IMR-90 (cell line): ENCODE measurements around the gene PRR33. TPM values are rescaled to one million over a fixed set of nuclear protein-coding genes. Genes with fewer than 3 reads are reported as not detected.

Source experiments
- ATAC-seq: fragments of 200-7000 bp; cut with Tn5 transposase; 2 replicates; pipeline ENCODE4 v1.9.1; 2020; ENCODE audit warnings: low read depth, mild to moderate bottlenecking, moderate library complexity
- BruUV-seq: library from RNA; stranded (reverse); fragments of 400-500 nt; replicated peaks from 2 replicates; lab custom pipeline; 2021; lab: Mats Ljungman, UMichigan
- CTCF ChIA-PET: fragments of 300-600 bp; formaldehyde crosslinking; extraction: SDS; loops from one replicate; lab custom pipeline; 2021; ENCODE audit warnings: antibody characterized with exemption; lab: Yijun Ruan, JAX
- POLR2A ChIA-PET: fragments of 300-600 bp; sonication (Branson Sonifier 250); formaldehyde crosslinking; loops from one replicate; lab custom pipeline; 2022; ENCODE audit warnings: antibody characterized with exemption; ENCODE audit not compliant: unreplicated experiment; lab: Charles Lee
- DNase-seq: peaks from one replicate; pipeline ENCODE4 v3.0.0; 2013
- H2AFZ ChIP-seq: replicated peaks from 2 replicates; pipeline ENCODE3; 2013; ENCODE audit warnings: low read length, mild to moderate bottlenecking; ENCODE audit not compliant: poor library complexity
- H2AK5ac ChIP-seq: 2 replicates; pipeline ENCODE4 v1.6.1; 2013; ENCODE audit warnings: low read depth, low read length, inconsistent platforms
- H2AK9ac ChIP-seq: replicated peaks from 2 replicates; pipeline ENCODE3; 2013; ENCODE audit warnings: mild to moderate bottlenecking, low read depth, low read length, moderate library complexity; ENCODE audit not compliant: poor library complexity
- H2BK120ac ChIP-seq: 2 replicates; pipeline ENCODE4 v1.6.1; 2013; ENCODE audit warnings: low read depth, low read length, inconsistent platforms
- H2BK15ac ChIP-seq: 3 replicates; pipeline ENCODE4 v1.6.1; 2013; ENCODE audit warnings: low read depth, low read length, inconsistent platforms
- H2BK20ac ChIP-seq: 2 replicates; pipeline ENCODE4 v1.6.1; 2013; ENCODE audit warnings: low read depth, mild to moderate bottlenecking, inconsistent platforms, low read length, moderate library complexity
- H2BK5ac ChIP-seq: 2 replicates; pipeline ENCODE4 v1.6.1; 2013; ENCODE audit warnings: mild to moderate bottlenecking, low read depth, low read length, inconsistent platforms; ENCODE audit not compliant: poor library complexity, severe bottlenecking
- H3K14ac ChIP-seq: replicated peaks from 2 replicates; pipeline ENCODE4 v1.6.1; 2013; ENCODE audit warnings: low read depth, low read length, inconsistent platforms
- H3K18ac ChIP-seq: 2 replicates; pipeline ENCODE4 v1.6.1; 2013; ENCODE audit warnings: low read depth, low read length, control low read depth
- H3K23ac ChIP-seq: 2 replicates; pipeline ENCODE4 v1.6.1; 2013; ENCODE audit warnings: low read depth, low read length, inconsistent platforms
- H3K27ac ChIP-seq: 2 replicates; pipeline ENCODE4 v1.5.1; 2013; ENCODE audit warnings: mild to moderate bottlenecking, control low read depth, low read length; ENCODE audit not compliant: insufficient read depth
- H3K27me3 ChIP-seq: 2 replicates; pipeline ENCODE4 v1.6.1; 2013; ENCODE audit warnings: low read length; ENCODE audit not compliant: control insufficient read depth, insufficient read depth
- H3K36me3 ChIP-seq: 2 replicates; pipeline ENCODE4 v1.6.1; 2013; ENCODE audit warnings: low read length, mixed read lengths; ENCODE audit not compliant: control insufficient read depth, insufficient read depth
- H3K4ac ChIP-seq: 2 replicates; pipeline ENCODE4 v1.6.1; 2013; ENCODE audit warnings: low read depth, low read length, inconsistent platforms
- H3K4me1 ChIP-seq: 2 replicates; pipeline ENCODE4 v1.6.1; 2013; ENCODE audit warnings: low read length, mixed read lengths; ENCODE audit not compliant: control insufficient read depth, insufficient read depth
- H3K4me2 ChIP-seq: 2 replicates; pipeline ENCODE4 v1.6.1; 2013; ENCODE audit warnings: low read depth, mild to moderate bottlenecking, control low read depth, low read length, moderate library complexity
- H3K4me3 ChIP-seq: 2 replicates; pipeline ENCODE4 v1.5.1; 2013; ENCODE audit warnings: low read depth, mild to moderate bottlenecking, control low read depth, low read length, moderate library complexity; ENCODE audit not compliant: insufficient read depth
- H3K56ac ChIP-seq: 2 replicates; pipeline ENCODE4 v1.6.1; 2013; ENCODE audit warnings: low read length, inconsistent platforms; ENCODE audit not compliant: insufficient read depth; ENCODE audit errors: extremely low read depth
- H3K79me1 ChIP-seq, 2 experiments: 2 replicates each; pipeline ENCODE4 v1.6.1; 2013; ENCODE audit warnings: low read length in 2 of 2, inconsistent platforms in 1 of 2, low read depth in 1 of 2
- H3K9ac ChIP-seq: 2 replicates; pipeline ENCODE4 v1.6.1; 2013; ENCODE audit warnings: low read depth, low read length, control low read depth
- H3K9me1 ChIP-seq: 2 replicates; pipeline ENCODE4 v1.6.1; 2013; ENCODE audit warnings: low read length, inconsistent platforms; ENCODE audit not compliant: insufficient read depth
- H3K9me3 ChIP-seq: 2 replicates; pipeline ENCODE4 v1.6.1; 2013; ENCODE audit warnings: low read length; ENCODE audit not compliant: control insufficient read depth, insufficient read depth
- H4K20me1 ChIP-seq: 2 replicates; pipeline ENCODE4 v1.6.1; 2013; ENCODE audit warnings: low read length, inconsistent platforms; ENCODE audit not compliant: insufficient read depth
- H4K5ac ChIP-seq: 2 replicates; pipeline ENCODE4 v1.6.1; 2013; ENCODE audit warnings: mild to moderate bottlenecking, low read depth, low read length, control low read depth
- H4K8ac ChIP-seq, 2 experiments: 2 replicates each; pipeline ENCODE4 v1.6.1; 2013; ENCODE audit warnings: low read depth in 2 of 2, low read length in 2 of 2, control low read depth in 1 of 2, inconsistent platforms in 1 of 2
- H4K91ac ChIP-seq: 2 replicates; pipeline ENCODE4 v1.6.1; 2013; ENCODE audit warnings: low read depth, low read length, inconsistent platforms; ENCODE audit not compliant: insufficient read depth
- MAZ ChIP-seq: IDR thresholded peaks from 2 replicates; pipeline ENCODE4 v1.6.1; 2012; ENCODE audit warnings: low read depth, mild to moderate bottlenecking, low read length, improper control_type of control experiment, moderate library complexity, borderline replicate concordance
- WGBS, 2 experiments: methylation state at CpG; one replicate each; pipeline versions ENCODE4 v1.1.5 to v1.1.7; 2013; ENCODE audit warnings: missing lambda C conversion rate in 2 of 2; ENCODE audit not compliant: insufficient read length in 1 of 2; ENCODE audit errors: extremely low coverage in 2 of 2; 5-methylcytosine and 5-hydroxymethylcytosine counted together
- dilution Hi-C: fragments of 300-500 bp; cut with HindIII; formaldehyde crosslinking; loops from one replicate; pipeline ENCODE4 v1.14.3; 2018; ENCODE audit warnings: low sequenced_read_pairs; ENCODE audit not compliant: unreplicated experiment
- in situ Hi-C: fragments of 300-500 bp; cut with MboI; formaldehyde crosslinking; loops from 3 replicates; pipeline ENCODE4 v1.14.3; 2019; ENCODE audit warnings: low sequenced_read_pairs, inconsistent platforms, mixed read lengths
- intact Hi-C: fragments of 100-400 bp; cut with micrococcal nuclease; formaldehyde crosslinking; loops from 2 replicates; pipeline ENCODE4 v1.10.0; 2022
- polyA plus RNA-seq, 3 experiments: library from polyadenylated mRNA; depleted of rRNA; stranded (reverse); fragments of >200 nt; gene quantifications; 2 replicates each; pipeline ENCODE4 v1.2.3, GENCODE V29; 2012; ENCODE audit warnings: low replicate concordance in 1 of 3
- total RNA-seq: library from RNA; depleted of rRNA; stranded (reverse); fragments of >200 nt; gene quantifications from 2 replicates; pipeline ENCODE4 v1.2.3, GENCODE V29; 2012

PRR33 gene
- total and polyA plus RNA-seq, 2 of the 4 experiments (the other 2 are of a cell fraction), result not detected

DNA sequence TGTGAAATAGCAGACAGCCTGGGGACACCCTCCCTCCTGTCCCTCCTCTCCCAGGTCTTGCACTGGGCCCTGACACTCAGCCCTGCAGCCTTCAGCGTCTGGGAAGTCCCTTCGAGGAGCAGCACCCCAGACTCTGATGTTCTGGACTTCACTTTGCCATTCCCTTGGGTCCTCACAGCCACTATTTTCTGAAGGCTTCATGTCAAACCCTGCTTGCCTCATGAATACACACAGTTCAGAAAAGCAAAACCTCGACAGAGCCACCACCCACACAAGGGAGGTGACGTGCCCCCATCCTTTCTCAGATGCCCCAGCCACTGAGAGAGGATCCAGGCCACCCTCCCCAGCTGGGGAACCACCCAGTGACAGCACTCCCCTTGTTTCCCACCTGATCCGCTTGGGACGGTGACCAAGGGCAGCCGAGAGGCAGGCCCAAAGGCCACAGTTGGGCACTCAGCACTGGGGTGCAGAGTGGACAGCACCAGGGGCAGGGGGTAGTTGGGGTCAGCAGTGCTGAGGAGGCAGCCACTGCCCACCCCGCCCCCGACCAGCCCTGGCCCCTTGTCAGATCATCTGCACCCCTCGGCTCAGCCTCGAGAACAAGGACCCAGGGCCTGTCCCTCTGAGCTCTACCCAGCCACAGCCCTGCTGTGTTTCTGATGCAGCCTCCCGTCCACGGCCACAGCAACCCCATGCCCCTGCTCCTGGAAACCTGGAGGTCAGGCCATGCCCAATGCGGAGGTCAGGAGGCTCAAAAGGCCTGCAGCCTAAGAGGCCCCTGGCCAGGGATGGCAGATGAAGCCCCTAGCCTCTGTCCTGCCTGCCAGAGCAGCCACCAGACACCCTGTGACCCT, 24.7 kb upstream of the PRR33 start:
- no peak overlapping the region for H3K23ac ChIP-seq
- H3K14ac ChIP-seq, result no peak overlapping the region
- no peak overlapping the region for H3K4me3 ChIP-seq
- H2BK5ac ChIP-seq, result no peak overlapping the region
- H3K4me2 ChIP-seq, result no peak overlapping the region
- no peak overlapping the region for H2AK9ac ChIP-seq
- BruUV-seq, result no TSS peak
- no peaks in the 10 kb centered on the region for H3K4me1 ChIP-seq
- intact Hi-C loops (no loop called here), dilution Hi-C loops (no loop called here), in situ Hi-C loops (no loop called here)
- peaks cover 6% of the 10 kb centered on the region; the same call in 1 of the 2 replicates for H3K27me3 ChIP-seq
- CTCF ChIA-PET, result no interaction called here
- no peak overlapping the region for H2AFZ ChIP-seq
- H4K91ac ChIP-seq, result no peak overlapping the region
- H3K56ac ChIP-seq, result no peak overlapping the region
- no peak for TF ChIP-seq MAZ
- no peaks in the 10 kb centered on the region for H3K9me1 ChIP-seq
- H4K8ac ChIP-seq, result no peak overlapping the region
- no peak overlapping the region for H2AK5ac ChIP-seq
- H4K20me1 ChIP-seq, result no peaks in the 10 kb centered on the region; the same call in 1 of the 2 replicates
- H3K18ac ChIP-seq, result no peak overlapping the region
- POLR2A ChIA-PET, result no interaction called here
- H3K79me1 ChIP-seq, result no peaks in the 10 kb centered on the region
- H3K9ac ChIP-seq, result no peak overlapping the region
- H3K36me3 ChIP-seq, result no peaks in the 10 kb centered on the region
- H3K4ac ChIP-seq, result no peak overlapping the region
- H4K5ac ChIP-seq, result no peak overlapping the region
- DNase-seq (no peak), ATAC-seq (no peak)
- H2BK15ac ChIP-seq, result no peak overlapping the region
- no peak overlapping the region for H2BK20ac ChIP-seq
- H2BK120ac ChIP-seq, result no peak overlapping the region
- 53% methylated on average over 6 of the region's 14 CpGs; no CpG with 5 or more reads in 1 of the 2 experiments for WGBS, 2 experiments
- H3K9me3 ChIP-seq, result no peaks in the 10 kb centered on the region
- H3K27ac ChIP-seq, result no peak overlapping the region
